ENCODE measurements around the gene ZNF764. TPM values are rescaled to one million over a fixed set of nuclear protein-coding genes. Genes with fewer than 3 reads are reported as not detected.

ZNF764 gene
- total and polyA plus RNA-seq, 9 of the 15 experiments (the other 6 are each of a cell fraction or from before 2014, with no cell fraction given) = 0.69 to 10.1 (median 4.1) TPM

GRCh38 chr16:30548416-30549253 is 9.5 kb downstream of the ZNF764 start:
- Histone ChIP-seq H3K27ac (ENCODE audit: extremely low read depth, low read depth, low read length) (no peak overlapping the region), H2AFZ (ENCODE audit: low read depth, low read length) (no peak overlapping the region), H3K9ac (ENCODE audit: insufficient read depth in 1 of 2, low read depth in 2 of 2, low read length in 2 of 2) (no peak overlapping the region), H3K4me1 (replicated peaks in 1 of 2; ENCODE audit: control insufficient read depth in 2 of 2, insufficient read depth in 2 of 2, low read length in 2 of 2) (peaks cover 17 to 22% of the 10 kb centered on the region in 2 experiments; a peak in 4 of 5 replicates), H3K4me2 (ENCODE audit: insufficient read depth, low read length) (no peak overlapping the region), H3K9me1 (ENCODE audit: control insufficient read depth, insufficient read depth, low read length) (no peaks in the 10 kb centered on the region), H3K9me3 (replicated peaks; ENCODE audit: control insufficient read depth, insufficient read depth, low read depth, low read length) (no peaks in the 10 kb centered on the region), H3K79me2 (ENCODE audit: control insufficient read depth, insufficient read depth, low read length) (0 out of 3 replicates have a peak, but pooled peaks cover 4% of the 10 kb centered on the region), H3K4me3 (no peak overlapping the region), H3K36me3 (ENCODE audit: control insufficient read depth, insufficient read depth, low read length) (peaks cover 1% of the 10 kb centered on the region; the same call in 1 of the 3 replicates), H3K27me3 (ENCODE audit: control insufficient read depth in 2 of 2, insufficient read depth in 2 of 2, low read length in 2 of 2) (no peaks in the 10 kb centered on the region), H4K20me1 (replicated peaks; ENCODE audit: control insufficient read depth, insufficient read depth, low read length) (peaks cover 5% of the 10 kb centered on the region; the same call in 1 of the 2 replicates)
- ChIA-PET CTCF (ENCODE audit: low intra/inter-chr PET ratio) (no interaction called here), POLR2A (interaction anchor here (0.6 to 0.9 kb wide), 4 partner anchors 9 to 39 kb away, joined by 3 to 5 read pairs (median 4); no protein-coding TSS in a partner anchor)
- no peak for ATAC-seq
- FAIRE-seq = peak; percentile 61
- 23% methylated on average over 8 of the region's 8 CpGs for WGBS (ENCODE audit: insufficient coverage, low coverage, missing lambda C conversion rate)
- intact Hi-C loops (cut with micrococcal nuclease) (no loop called here), in situ Hi-C loops (cut with MboI) (no loop called here)
- DNase-seq (ENCODE audit: extremely low read depth in 1 of 4, low spot score in 3 of 4) = no peak
- TF ChIP-seq ZNF586 (CRISPR knock-in tag; conservative IDR thresholded peaks at IDR 0.05) (no peak), NCOR1 (IDR thresholded peaks at IDR 0.05) (peak; percentile 39; the same call in 1 of the 2 replicates), MTA2 (IDR thresholded peaks at IDR 0.05; ENCODE audit: low read depth) (peak; percentile 42), CBFA2T2 (conservative IDR thresholded peaks at IDR 0.05) (peak; percentile 70), ZNF431 (CRISPR knock-in tag; IDR thresholded peaks at IDR 0.05) (no peak), CBFA2T3 (IDR thresholded peaks at IDR 0.05) (peak; percentile 77), TCF3 (CRISPR knock-in tag; IDR thresholded peaks at IDR 0.05) (peak; percentile 41), TAL1 (IDR thresholded peaks at IDR 0.05) (peak; percentile 69), TEAD4 (IDR thresholded peaks at IDR 0.05; ENCODE audit: low read length) (peak; percentile 60), TEAD4 (CRISPR knock-in tag; IDR thresholded peaks at IDR 0.05; ENCODE audit: borderline replicate concordance) (no peak)
- TF ChIP-seq, protein P1, sequence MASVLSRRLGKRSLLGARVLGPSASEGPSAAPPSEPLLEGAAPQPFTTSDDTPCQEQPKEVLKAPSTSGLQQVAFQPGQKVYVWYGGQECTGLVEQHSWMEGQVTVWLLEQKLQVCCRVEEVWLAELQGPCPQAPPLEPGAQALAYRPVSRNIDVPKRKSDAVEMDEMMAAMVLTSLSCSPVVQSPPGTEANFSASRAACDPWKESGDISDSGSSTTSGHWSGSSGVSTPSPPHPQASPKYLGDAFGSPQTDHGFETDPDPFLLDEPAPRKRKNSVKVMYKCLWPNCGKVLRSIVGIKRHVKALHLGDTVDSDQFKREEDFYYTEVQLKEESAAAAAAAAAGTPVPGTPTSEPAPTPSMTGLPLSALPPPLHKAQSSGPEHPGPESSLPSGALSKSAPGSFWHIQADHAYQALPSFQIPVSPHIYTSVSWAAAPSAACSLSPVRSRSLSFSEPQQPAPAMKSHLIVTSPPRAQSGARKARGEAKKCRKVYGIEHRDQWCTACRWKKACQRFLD (CRISPR knock-in tag; IDR thresholded peaks at IDR 0.05) = 0 out of 2 replicates have a peak, but pooled peaks have one; percentile 18
- TF ChIP-seq, protein P2, sequence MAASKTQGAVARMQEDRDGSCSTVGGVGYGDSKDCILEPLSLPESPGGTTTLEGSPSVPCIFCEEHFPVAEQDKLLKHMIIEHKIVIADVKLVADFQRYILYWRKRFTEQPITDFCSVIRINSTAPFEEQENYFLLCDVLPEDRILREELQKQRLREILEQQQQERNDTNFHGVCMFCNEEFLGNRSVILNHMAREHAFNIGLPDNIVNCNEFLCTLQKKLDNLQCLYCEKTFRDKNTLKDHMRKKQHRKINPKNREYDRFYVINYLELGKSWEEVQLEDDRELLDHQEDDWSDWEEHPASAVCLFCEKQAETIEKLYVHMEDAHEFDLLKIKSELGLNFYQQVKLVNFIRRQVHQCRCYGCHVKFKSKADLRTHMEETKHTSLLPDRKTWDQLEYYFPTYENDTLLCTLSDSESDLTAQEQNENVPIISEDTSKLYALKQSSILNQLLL (CRISPR knock-in tag; IDR thresholded peaks at IDR 0.05; ENCODE audit: borderline replicate concordance) = no peak
- BruUV-seq (replicated peaks) = no TSS peak

Measured in K562 (cell line).